IPS-18c (cell line): Measurements from ENCODE around the gene KIF26A.
"Not testable (repeated sequence)": the region's sequence is repeated elsewhere in the genome, so short reads cannot be mapped to it uniquely, and the experiment has no call there.

Experiments
- H3K4me3 ChIP-seq: 2 replicates; pipeline ENCODE4 v1.7.0; 2013; ENCODE audit warnings: low read depth, mild to moderate bottlenecking, low read length, moderate library complexity; ENCODE audit not compliant: insufficient read depth
- H3K9me3 ChIP-seq: one replicate; pipeline ENCODE4 v1.6.1; 2013; ENCODE audit warnings: mild to moderate bottlenecking, low read length, moderate library complexity; ENCODE audit not compliant: control insufficient read depth, insufficient read depth

KIF26A gene

GRCh38 chr14:104223101-104224041 lies 85.0 kb downstream of the KIF26A start:
- Histone ChIP-seq H3K4me3 (no peak overlapping the region), H3K9me3 (peaks cover 4% of the 10 kb centered on the region)

- no peak overlapping the region for H3K4me3 ChIP-seq
- H3K9me3 ChIP-seq: peaks cover 4% of the 10 kb centered on the region
Measured at GRCh38 chr14:104224131-104224505, 85.7 kb downstream of the KIF26A start.

DNA sequence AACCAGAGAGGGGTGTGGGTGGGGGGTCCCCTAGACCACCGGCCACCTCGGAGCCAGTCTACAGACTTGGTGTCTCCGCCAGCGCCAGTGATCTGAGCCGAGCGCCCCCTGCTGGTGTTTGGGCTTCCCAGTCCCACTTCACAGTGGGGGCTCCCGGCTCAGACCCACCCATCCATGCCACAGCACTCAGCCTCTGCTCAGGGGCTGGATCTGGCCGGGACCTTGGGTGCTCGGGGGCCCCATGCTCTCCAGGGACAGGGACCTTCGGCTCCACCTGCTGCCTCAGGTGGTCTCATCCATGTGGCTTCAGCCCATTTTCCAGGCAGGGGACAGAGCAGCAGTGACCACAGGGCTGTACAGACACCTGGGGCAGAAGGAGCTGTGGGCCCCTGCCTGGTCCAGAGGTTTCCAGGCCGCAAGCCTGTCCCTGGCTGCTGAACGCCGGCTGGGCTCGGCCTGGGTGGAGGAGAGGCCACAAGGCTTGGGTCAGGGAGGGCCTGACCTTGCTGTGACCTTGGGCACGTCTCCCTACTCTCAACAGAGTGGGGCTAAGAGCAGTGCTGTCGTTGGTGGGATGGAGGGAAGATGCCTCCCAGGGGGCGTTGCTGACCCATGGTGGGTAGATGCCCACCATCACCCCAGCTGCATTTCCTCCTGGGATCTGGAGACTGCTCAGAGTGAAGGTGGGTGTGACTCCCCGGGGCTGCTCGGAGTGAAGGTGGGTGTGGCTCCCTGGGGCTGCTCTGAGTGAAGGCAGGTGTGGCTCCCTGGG lies 86.3 kb downstream of the KIF26A start:
- peaks cover 4% of the 10 kb centered on the region for H3K9me3 ChIP-seq

GRCh38 chr14:104225278-104226190 lies 87.1 kb downstream of the KIF26A start:
- not testable (repeated sequence) for H3K4me3 ChIP-seq

More for the DNA sequence above, 86.3 kb downstream of the KIF26A start:
- H3K4me3 ChIP-seq: no peak overlapping the region

GRCh38 chr14:104226421-104227383 lies 88.3 kb downstream of the KIF26A start:
- no peak overlapping the region for H3K4me3 ChIP-seq
- peaks cover 4% of the 10 kb centered on the region for H3K9me3 ChIP-seq

More at GRCh38 chr14:104225278-104226190, 87.1 kb downstream of the KIF26A start:
- not testable (repeated sequence) for H3K9me3 ChIP-seq

GRCh38 chr14:104227806-104228205 lies 89.4 kb downstream of the KIF26A start:
- Histone ChIP-seq H3K9me3 (peaks cover 4% of the 10 kb centered on the region), H3K4me3 (no peak overlapping the region)

- no peak overlapping the region for H3K4me3 ChIP-seq
- H3K9me3 ChIP-seq: peaks cover 4% of the 10 kb centered on the region
Measured at GRCh38 chr14:104228221-104228620, 89.8 kb downstream of the KIF26A start.

- H3K4me3 ChIP-seq: no peak overlapping the region
Measured at GRCh38 chr14:104228716-104229533, 90.5 kb downstream of the KIF26A start.

DNA sequence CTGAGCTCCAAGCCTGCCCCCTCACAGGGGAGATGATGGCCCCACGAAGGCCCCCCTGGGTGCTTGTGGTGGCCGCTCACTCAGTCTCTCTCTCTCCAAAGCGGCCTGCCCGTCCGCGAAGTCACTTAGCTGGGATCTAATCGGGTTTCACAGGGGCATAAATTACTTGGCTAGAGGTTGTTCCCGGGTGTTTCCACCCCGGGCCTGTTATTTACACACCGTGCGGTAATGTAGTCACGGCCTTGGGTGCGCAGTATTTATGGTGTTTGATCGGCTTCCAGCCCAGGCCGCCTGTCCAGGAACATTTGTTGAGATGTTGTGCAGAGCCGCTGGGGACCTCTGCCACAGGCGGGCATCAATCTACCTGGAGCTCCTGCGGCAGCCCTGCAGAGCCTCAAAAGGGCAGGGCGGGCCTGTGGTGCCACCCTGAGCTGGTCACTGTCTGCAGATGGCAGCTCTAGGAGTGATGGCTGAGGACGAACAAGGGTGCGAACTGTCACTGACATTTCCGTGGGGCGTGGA lies 91.2 kb downstream of the KIF26A start:
- Histone ChIP-seq H3K9me3 (peaks cover 10% of the 10 kb centered on the region), H3K4me3 (no peak overlapping the region)

More at GRCh38 chr14:104228716-104229533, 90.5 kb downstream of the KIF26A start:
- H3K9me3 ChIP-seq: peaks cover 4% of the 10 kb centered on the region

DNA sequence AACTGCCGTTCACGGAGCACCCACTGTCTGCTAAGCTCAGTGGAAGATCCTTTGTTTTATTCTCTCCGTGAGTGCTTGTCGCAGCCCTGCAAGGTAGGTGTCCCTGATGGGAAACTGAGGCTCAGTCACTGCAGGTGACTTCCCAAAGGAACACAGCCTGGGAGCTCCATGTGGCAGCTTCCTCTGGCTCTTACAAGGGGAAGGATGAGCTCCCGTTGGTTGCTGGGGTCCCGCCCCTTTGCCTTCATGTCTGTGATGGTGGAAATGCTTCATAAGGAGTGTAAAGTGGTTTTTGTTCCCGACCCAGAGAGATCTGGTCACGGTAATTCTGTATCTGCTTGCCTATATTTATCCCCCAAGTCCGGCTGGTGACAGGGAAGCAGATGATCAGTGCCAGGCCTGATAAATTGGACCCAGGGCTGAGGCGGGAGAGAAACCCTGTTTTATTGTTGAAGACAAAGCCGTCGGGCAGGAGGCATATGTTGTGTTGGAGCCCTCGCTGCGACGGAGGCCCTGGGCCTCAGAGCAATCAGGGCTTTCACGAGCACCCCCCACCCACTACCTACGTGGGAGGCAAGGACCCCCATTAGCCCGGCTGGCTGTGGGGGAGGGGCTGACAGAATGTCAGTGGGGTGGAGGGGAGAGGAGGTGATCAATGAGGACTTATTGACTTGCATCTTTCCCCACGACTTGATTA lies 91.9 kb downstream of the KIF26A start:
- no peak overlapping the region for H3K4me3 ChIP-seq
- H3K9me3 ChIP-seq: peaks cover 10% of the 10 kb centered on the region
